ENCODE data around the gene TDO2.
"Not testable (repeated sequence)": the region's sequence is repeated elsewhere in the genome, so short reads cannot be mapped to it uniquely, and the experiment has no call there.

TDO2 gene

GRCh38 chr4:155907556-155907955 is 4.1 kb downstream of the TDO2 start:
- no peak for DNase-seq (ENCODE audit: low read depth, low spot score)

GRCh38 chr4:155908187-155909139 is 5.0 kb downstream of the TDO2 start:
- DNase-seq (ENCODE audit: low read depth, low spot score), result no peak

- DNase-seq (ENCODE audit: low read depth, low spot score), result no peak
These were observed 6.2 kb downstream of the TDO2 start for GRCh38 chr4:155909615-155910226.

- no peak for DNase-seq (ENCODE audit: low read depth, low spot score)
These were observed 8.4 kb downstream of the TDO2 start for GRCh38 chr4:155911905-155912304.

GRCh38 chr4:155914782-155915181 is 11.3 kb downstream of the TDO2 start:
- DNase-seq (ENCODE audit: low read depth, low spot score), result no peak

GRCh38 chr4:155921597-155921996 is 18.1 kb downstream of the TDO2 start:
- no peak for DNase-seq (ENCODE audit: low read depth, low spot score)

GRCh38 chr4:155924637-155925036 is 21.1 kb downstream of the TDO2 start:
- no peak for DNase-seq (ENCODE audit: low read depth, low spot score)

GRCh38 chr4:155929833-155930232 is 26.3 kb downstream of the TDO2 start:
- no peak for DNase-seq (ENCODE audit: low read depth, low spot score)

- DNase-seq (ENCODE audit: low read depth, low spot score), result no peak
These were observed 26.8 kb downstream of the TDO2 start for GRCh38 chr4:155930330-155930729.

- DNase-seq (ENCODE audit: low read depth, low spot score), result no peak
These were observed 28.1 kb downstream of the TDO2 start for GRCh38 chr4:155931634-155932033.

- not testable (repeated sequence) for DNase-seq (ENCODE audit: low read depth, low spot score)
These were observed 31.1 kb downstream of the TDO2 start for GRCh38 chr4:155934634-155935033.

- no peak for DNase-seq (ENCODE audit: low read depth, low spot score)
These were observed 32.0 kb downstream of the TDO2 start for GRCh38 chr4:155935389-155935986.

GRCh38 chr4:155941085-155941790 is 37.7 kb downstream of the TDO2 start:
- no peak for DNase-seq (ENCODE audit: low read depth, low spot score)

GRCh38 chr4:155941820-155942219 is 38.3 kb downstream of the TDO2 start:
- DNase-seq (ENCODE audit: low read depth, low spot score), result no peak

- DNase-seq (ENCODE audit: low read depth, low spot score), result no peak
These were observed 40.3 kb downstream of the TDO2 start for GRCh38 chr4:155943605-155944291.

- no peak for DNase-seq (ENCODE audit: low read depth, low spot score)
These were observed 41.0 kb downstream of the TDO2 start for GRCh38 chr4:155944516-155944915.

GRCh38 chr4:155946486-155946885 is 43.0 kb downstream of the TDO2 start:
- no peak for DNase-seq (ENCODE audit: low read depth, low spot score)

GRCh38 chr4:155948541-155948940 is 45.0 kb downstream of the TDO2 start:
- no peak for DNase-seq (ENCODE audit: low read depth, low spot score)

- DNase-seq (ENCODE audit: low read depth, low spot score), result no peak
These were observed 47.0 kb downstream of the TDO2 start for GRCh38 chr4:155950461-155950860.

GRCh38 chr4:155952501-155952901 is 49.0 kb downstream of the TDO2 start:
- DNase-seq (ENCODE audit: low read depth, low spot score), result no peak
